Esophagus (tissue), 2 donors: Measurements from ENCODE around the gene QRFP. TPM values are rescaled to one million over a fixed set of nuclear protein-coding genes. Genes with fewer than 3 reads are reported as not detected.

Experiments
- H3K27ac ChIP-seq, 2 donors: one replicate each; pipeline ENCODE4 v1.5.1; 2013; ENCODE audit warnings: low read depth in 2 of 2, mild to moderate bottlenecking in 2 of 2, inconsistent platforms in 1 of 2, low read length in 1 of 2, moderate library complexity in 1 of 2
- H3K27me3 ChIP-seq, 2 donors: one replicate each; pipeline ENCODE4 v1.6.1; 2013; ENCODE audit warnings: low read length in 2 of 2, control low read depth in 1 of 2, mild to moderate bottlenecking in 1 of 2; ENCODE audit not compliant: insufficient read depth in 2 of 2, control insufficient read depth in 1 of 2
- H3K36me3 ChIP-seq, 2 donors: one replicate each; pipeline ENCODE4 v1.6.1; 2013; ENCODE audit warnings: low read length in 1 of 2; ENCODE audit not compliant: control insufficient read depth in 2 of 2, insufficient read depth in 2 of 2
- H3K4me1 ChIP-seq, 2 donors: one replicate each; pipeline ENCODE4 v1.6.1; 2013; ENCODE audit warnings: low read length in 1 of 2; ENCODE audit not compliant: control insufficient read depth in 2 of 2, insufficient read depth in 2 of 2
- H3K4me3 ChIP-seq, 2 donors: one replicate each; pipeline ENCODE4 v1.5.1; 2013; ENCODE audit warnings: low read length in 2 of 2, mild to moderate bottlenecking in 2 of 2, low read depth in 1 of 2, moderate library complexity in 1 of 2
- H3K9me3 ChIP-seq, 2 donors: one replicate each; pipeline ENCODE4 v1.6.1; 2013; ENCODE audit warnings: mild to moderate bottlenecking in 2 of 2, low read depth in 1 of 2, low read length in 1 of 2, moderate library complexity in 1 of 2; ENCODE audit not compliant: control insufficient read depth in 2 of 2, insufficient read depth in 1 of 2
- WGBS, 2 donors: extraction: QIAGEN DNeasy Blood & Tissue Kit; methylation state at CpG; one replicate each; pipeline ENCODE4 v1.1.7; 2013; 5-methylcytosine and 5-hydroxymethylcytosine counted together
- polyA plus RNA-seq, 2 donors: library from polyadenylated mRNA; stranded (reverse); fragments of 200-250 nt; gene quantifications; one replicate each; pipeline ENCODE4 v1.2.3, GENCODE V29; 2013
- donor health status: healthy with polysubstance abuse.
- donor health status: Bipolar disorder and iron deficiency.

QRFP gene
- polyA plus RNA-seq, 2 donors, result 0.08 to 0.16 TPM

DNA sequence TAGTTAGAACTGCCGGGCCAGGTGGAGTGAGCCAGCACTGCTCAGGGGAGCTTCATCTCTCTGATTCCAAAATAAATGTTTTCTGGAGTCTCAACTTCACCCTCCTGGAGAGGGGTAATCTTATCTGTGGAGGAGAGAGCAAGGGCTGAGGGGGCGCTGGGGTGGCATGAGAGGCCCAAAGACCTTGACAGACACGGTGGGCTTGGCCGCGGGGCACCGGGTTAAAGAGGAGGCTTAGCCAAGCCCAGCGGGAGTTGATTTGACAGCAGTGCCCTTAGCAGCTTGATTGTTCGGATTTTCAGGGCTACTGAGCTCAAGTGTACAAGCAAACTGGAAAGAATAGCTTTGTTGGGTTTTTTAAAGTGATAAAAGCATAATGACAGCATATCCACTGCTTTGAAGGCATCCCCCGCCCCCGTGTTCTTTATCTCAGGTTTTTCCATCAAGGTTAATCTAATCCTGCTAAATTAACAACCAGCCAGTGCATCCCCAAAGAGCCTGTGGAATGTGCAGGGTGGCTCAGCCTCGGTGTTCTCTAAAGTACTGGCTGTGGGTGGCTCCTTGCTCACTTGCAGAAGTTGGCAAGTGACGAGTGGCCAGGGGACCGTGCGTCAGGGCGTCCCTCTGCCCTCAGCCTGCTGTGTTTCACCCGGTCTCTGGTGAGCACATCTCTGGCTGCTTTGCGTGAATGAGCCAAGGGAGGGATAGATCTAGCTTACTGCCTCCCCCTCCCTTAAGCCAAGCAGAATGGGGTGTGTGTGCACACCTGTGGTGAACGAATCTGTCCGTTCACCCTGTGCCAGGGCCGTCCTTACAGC is 5.5 kb downstream of the QRFP start:
- H3K27me3 ChIP-seq, result no peaks in the 10 kb centered on the region
- H3K4me1 ChIP-seq, result peaks cover 7 to 14% of the 10 kb centered on the region in 2 donors
- peaks cover 9 to 26% of the 10 kb centered on the region in 2 donors for H3K36me3 ChIP-seq
- H3K27ac ChIP-seq, result no peak overlapping the region
- no peaks in the 10 kb centered on the region for H3K9me3 ChIP-seq
- WGBS, 2 donors, result 85 to 86% methylated on average over 20 of the region's 20 CpGs
- no peak overlapping the region for H3K4me3 ChIP-seq

DNA sequence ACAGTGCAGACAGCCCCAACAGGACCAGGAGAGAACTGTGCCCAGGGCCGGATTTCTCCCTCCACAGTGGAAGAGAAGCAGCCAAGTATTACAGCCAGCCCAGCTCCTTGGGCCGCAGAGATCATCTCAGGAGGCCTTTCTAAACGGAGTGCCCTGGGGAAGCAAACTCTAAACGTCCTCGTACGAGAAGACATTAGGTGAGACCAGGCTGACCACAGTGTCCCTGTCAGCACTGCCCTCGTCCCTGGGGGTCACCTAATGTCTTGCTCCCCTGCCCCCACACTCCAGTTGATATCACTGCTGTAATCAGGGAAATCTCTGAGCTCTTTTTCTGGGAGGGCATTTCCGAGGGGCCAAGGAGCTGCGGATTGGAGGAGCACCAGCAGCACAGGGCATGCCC is 6.5 kb downstream of the QRFP start:
- no peak overlapping the region for H3K4me3 ChIP-seq
- 87 to 90% methylated on average over 9 of the region's 9 CpGs for WGBS, 2 donors
- H3K27me3 ChIP-seq, result no peaks in the 10 kb centered on the region
- H3K36me3 ChIP-seq, result peaks cover 9 to 35% of the 10 kb centered on the region in 2 donors
- H3K9me3 ChIP-seq, result no peaks in the 10 kb centered on the region
- H3K4me1 ChIP-seq, result peaks cover 7 to 15% of the 10 kb centered on the region in 2 donors
- no peak overlapping the region for H3K27ac ChIP-seq

DNA sequence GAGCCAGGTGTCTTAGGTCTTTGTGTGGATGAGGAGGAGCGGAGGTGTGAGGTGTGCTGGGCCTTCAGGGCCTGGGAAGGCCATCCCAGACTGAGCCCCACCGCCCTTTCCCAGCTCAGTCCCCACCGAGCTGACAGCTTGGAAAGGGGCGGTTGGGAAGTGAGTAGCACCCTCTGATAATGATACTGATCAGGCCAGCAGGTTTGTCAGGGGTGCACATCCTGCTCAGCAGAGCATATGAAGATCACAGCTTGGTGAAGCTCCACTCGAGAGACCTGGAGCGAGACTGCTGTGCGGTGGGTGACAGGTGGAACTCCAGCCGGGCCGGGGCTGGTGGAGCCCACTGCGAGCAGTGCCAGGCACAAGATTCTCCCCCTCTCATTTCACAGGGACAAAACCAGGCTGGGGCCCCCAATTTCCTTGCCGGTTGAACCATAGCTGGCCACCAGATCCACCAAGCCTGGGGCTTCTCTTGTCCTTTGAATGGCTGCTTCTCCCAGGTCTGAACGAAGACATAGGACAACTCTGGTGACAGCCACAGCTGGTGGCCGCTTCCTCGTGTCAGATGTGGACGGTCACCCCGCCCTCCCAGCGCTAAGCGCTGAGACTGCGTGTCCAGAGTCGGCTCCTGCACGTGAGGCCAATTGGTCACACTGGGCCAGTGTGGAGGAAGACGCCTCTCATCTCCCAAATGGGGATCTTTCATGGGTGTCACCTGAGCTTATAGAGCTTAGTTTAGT is 8.3 kb downstream of the QRFP start:
- no peak overlapping the region for H3K27ac ChIP-seq
- WGBS, 2 donors, result 90 to 91% methylated on average over 22 of the region's 22 CpGs
- no peak overlapping the region for H3K4me3 ChIP-seq
- H3K4me1 ChIP-seq, result peaks cover 1 to 7% of the 10 kb centered on the region in 2 donors
- peaks cover 9 to 51% of the 10 kb centered on the region in 2 donors for H3K36me3 ChIP-seq
- no peaks in the 10 kb centered on the region for H3K9me3 ChIP-seq
- H3K27me3 ChIP-seq, result no peaks in the 10 kb centered on the region

DNA sequence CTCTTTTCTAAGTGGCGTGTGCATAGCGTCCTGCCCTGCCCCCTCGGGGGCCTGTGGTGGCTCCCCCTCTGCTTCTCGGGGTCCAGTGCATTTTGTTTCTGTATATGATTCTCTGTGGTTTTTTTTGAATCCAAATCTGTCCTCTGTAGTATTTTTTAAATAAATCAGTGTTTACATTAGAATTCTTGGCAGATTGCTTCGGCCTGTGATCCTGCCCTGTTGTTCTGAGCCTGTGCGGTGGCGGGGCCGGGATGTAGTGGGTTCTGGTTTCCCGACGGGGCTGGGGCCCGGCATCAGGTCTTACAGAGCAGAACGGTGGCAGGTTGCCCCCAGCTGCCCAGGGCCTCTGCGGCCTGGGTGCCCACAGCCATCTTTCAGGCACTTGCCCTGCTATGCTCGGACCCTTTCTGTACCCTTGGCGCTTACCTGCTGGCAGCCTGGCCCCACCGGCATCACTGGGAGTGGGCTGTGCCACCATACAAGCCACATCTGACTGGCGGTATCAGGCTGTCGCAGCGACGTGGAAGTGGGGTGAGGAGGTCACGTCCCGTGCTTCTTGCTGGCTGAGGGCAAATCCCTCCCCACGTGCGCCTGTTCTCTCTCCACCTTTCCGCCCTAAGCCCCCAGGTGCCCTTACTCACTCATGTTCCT is 9.0 kb downstream of the QRFP start:
- H3K9me3 ChIP-seq, result no peaks in the 10 kb centered on the region
- peaks cover 0 to 3% of the 10 kb centered on the region in 2 donors for H3K4me1 ChIP-seq
- H3K36me3 ChIP-seq, result peaks cover 9 to 47% of the 10 kb centered on the region in 2 donors
- no peak overlapping the region for H3K4me3 ChIP-seq
- no peaks in the 10 kb centered on the region for H3K27me3 ChIP-seq
- WGBS, 2 donors, result 76 to 81% methylated on average over 25 of the region's 25 CpGs
- no peak overlapping the region for H3K27ac ChIP-seq

DNA sequence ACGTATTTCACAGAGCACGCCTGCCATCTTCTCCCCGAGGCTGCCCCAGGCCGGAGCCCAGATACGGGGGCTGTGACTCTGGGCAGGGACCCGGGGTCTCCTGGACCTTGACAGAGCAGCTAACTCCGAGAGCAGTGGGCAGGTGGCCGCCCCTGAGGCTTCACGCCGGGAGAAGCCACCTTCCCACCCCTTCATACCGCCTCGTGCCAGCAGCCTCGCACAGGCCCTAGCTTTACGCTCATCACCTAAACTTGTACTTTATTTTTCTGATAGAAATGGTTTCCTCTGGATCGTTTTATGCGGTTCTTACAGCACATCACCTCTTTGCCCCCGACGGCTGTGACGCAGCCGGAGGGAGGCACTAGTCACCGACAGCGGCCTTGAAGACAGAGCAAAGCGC is 9.6 kb downstream of the QRFP start:
- Histone ChIP-seq H3K36me3 (peaks cover 11 to 46% of the 10 kb centered on the region in 2 donors), H3K9me3 (no peaks in the 10 kb centered on the region), H3K4me3 (no peak overlapping the region), H3K27me3 (no peaks in the 10 kb centered on the region), H3K4me1 (peaks cover 0 to 3% of the 10 kb centered on the region in 2 donors), H3K27ac (no peak overlapping the region)
- 88 to 90% methylated on average over 23 of the region's 23 CpGs for WGBS, 2 donors

DNA sequence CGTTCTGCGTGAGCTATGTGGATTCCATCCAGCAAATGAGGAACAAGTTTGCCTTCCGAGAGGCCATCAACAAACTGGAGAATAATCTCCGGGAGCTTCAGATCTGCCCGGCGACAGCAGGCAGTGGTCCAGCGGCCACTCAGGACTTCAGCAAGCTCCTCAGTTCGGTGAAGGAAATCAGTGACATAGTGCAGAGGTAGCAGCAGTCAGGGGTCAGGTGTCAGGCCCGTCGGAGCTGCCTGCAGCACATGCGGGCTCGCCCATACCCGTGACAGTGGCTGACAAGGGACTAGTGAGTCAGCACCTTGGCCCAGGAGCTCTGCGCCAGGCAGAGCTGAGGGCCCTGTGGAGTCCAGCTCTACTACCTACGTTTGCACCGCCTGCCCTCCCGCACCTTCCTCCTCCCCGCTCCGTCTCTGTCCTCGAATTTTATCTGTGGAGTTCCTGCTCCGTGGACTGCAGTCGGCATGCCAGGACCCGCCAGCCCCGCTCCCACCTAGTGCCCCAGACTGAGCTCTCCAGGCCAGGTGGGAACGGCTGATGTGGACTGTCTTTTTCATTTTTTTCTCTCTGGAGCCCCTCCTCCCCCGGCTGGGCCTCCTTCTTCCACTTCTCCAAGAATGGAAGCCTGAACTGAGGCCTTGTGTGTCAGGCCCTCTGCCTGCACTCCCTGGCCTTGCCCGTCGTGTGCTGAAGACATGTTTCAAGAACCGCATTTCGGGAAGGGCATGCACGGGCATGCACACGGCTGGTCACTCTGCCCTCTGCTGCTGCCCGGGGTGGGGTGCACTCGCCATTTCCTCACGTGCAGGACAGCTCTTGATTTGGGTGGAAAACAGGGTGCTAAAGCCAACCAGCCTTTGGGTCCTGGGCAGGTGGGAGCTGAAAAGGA is 10.9 kb downstream of the QRFP start:
- Histone ChIP-seq H3K4me3 (no peak overlapping the region), H3K9me3 (no peaks in the 10 kb centered on the region), H3K4me1 (peaks cover 0 to 3% of the 10 kb centered on the region in 2 donors), H3K27ac (no peak overlapping the region), H3K36me3 (peaks cover 14 to 52% of the 10 kb centered on the region in 2 donors), H3K27me3 (no peaks in the 10 kb centered on the region)
- WGBS, 2 donors, result 77 to 82% methylated on average over 35 of the region's 35 CpGs

DNA sequence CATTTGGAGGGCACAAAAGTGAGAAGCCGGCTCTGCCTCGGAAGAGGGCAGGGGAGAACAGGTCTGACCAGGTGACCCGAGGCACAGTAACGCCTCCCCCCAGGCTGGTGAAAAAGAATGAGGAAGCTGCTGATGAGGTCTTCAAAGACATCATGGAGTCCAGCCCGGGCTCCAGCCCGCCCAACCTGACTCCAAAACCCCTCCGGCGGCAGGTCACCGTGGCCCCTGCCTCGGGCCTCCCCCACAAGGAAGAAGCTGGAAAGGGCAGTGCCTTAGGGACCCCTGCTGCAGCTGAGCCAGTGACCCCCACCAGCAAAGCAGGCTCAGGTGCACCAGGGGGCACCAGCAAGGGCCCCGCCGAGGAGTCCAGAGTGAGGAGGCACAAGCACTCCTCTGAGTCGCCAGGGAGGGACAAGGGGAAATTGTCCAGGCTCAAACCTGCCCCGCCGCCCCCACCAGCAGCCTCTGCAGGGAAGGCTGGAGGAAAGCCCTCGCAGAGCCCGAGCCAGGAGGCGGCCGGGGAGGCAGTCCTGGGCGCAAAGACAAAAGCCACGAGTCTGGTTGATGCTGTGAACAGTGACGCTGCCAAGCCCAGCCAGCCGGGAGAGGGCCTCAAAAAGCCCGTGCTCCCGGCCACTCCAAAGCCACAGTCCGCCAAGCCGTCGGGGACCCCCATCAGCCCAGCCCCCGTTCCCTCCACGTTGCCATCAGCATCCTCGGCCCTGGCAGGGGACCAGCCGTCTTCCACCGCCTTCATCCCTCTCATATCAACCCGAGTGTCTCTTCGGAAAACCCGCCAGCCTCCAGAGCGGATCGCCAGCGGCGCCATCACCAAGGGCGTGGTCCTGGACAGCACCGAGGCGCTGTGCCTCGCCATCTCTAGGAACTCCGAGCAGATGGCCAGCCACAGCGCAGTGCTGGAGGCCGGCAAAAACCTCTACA is 11.8 kb downstream of the QRFP start:
- Histone ChIP-seq H3K27ac (no peak overlapping the region), H3K9me3 (no peaks in the 10 kb centered on the region), H3K36me3 (peaks cover 17 to 52% of the 10 kb centered on the region in 2 donors), H3K27me3 (no peaks in the 10 kb centered on the region), H3K4me1 (peaks cover 0 to 3% of the 10 kb centered on the region in 2 donors), H3K4me3 (no peak overlapping the region)
- WGBS, 2 donors, result 84 to 88% methylated on average over 39 to 47 of the region's 47 CpGs

DNA sequence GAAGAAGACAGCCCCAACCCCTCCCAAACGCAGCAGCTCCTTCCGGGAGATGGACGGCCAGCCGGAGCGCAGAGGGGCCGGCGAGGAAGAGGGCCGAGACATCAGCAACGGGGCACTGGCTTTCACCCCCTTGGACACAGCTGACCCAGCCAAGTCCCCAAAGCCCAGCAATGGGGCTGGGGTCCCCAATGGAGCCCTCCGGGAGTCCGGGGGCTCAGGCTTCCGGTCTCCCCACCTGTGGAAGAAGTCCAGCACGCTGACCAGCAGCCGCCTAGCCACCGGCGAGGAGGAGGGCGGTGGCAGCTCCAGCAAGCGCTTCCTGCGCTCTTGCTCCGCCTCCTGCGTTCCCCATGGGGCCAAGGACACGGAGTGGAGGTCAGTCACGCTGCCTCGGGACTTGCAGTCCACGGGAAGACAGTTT is 12.5 kb downstream of the QRFP start:
- Histone ChIP-seq H3K27me3 (no peaks in the 10 kb centered on the region), H3K4me1 (peaks cover 0 to 3% of the 10 kb centered on the region in 2 donors), H3K9me3 (no peaks in the 10 kb centered on the region), H3K36me3 (peaks cover 18 to 52% of the 10 kb centered on the region in 2 donors), H3K27ac (no peak overlapping the region), H3K4me3 (no peak overlapping the region)
- 89 to 91% methylated on average over 25 of the region's 25 CpGs for WGBS, 2 donors
